Measurements from ENCODE around the gene FZD10.

The FZD10 gene

DNA sequence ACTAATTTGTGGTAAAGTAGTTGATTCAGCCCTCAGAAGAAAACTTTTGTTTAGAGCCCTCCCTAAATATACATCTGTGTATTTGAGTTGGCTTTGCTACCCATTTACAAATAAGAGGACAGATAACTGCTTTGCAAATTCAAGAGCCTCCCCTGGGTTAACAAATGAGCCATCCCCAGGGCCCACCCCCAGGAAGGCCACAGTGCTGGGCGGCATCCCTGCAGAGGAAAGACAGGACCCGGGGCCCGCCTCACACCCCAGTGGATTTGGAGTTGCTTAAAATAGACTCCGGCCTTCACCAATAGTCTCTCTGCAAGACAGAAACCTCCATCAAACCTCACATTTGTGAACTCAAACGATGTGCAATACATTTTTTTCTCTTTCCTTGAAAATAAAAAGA lies 2.7 kb downstream of the FZD10 start:
- H3K4me3 Mint-ChIP-seq: no peak overlapping the region
- ATAC-seq (replicated peaks) (no peak), DNase-seq (no peak)
- no peaks in the 10 kb centered on the region for H3K36me3 Mint-ChIP-seq (ENCODE audit: insufficient read depth)
- peaks cover 11 to 36% of the 10 kb centered on the region in 2 donors for H3K27me3 Mint-ChIP-seq
- no peak overlapping the region for H3K27ac Mint-ChIP-seq
- H3K9me3 Mint-ChIP-seq: no peaks in the 10 kb centered on the region
- H3K4me1 Mint-ChIP-seq (ENCODE audit: low read depth in 2 of 2): no peaks in the 10 kb centered on the region

GRCh38 chr12:130166306-130166705 lies 4.0 kb downstream of the FZD10 start:
- Mint-ChIP-seq H3K27ac (no peak overlapping the region), H3K27me3 (peaks cover 11 to 42% of the 10 kb centered on the region in 2 donors), H3K4me1 (ENCODE audit: low read depth in 2 of 2) (no peaks in the 10 kb centered on the region), H3K9me3 (no peaks in the 10 kb centered on the region), H3K36me3 (ENCODE audit: insufficient read depth) (no peaks in the 10 kb centered on the region), H3K4me3 (no peak overlapping the region)
- DNase-seq (no peak), ATAC-seq (replicated peaks) (no peak)

DNA sequence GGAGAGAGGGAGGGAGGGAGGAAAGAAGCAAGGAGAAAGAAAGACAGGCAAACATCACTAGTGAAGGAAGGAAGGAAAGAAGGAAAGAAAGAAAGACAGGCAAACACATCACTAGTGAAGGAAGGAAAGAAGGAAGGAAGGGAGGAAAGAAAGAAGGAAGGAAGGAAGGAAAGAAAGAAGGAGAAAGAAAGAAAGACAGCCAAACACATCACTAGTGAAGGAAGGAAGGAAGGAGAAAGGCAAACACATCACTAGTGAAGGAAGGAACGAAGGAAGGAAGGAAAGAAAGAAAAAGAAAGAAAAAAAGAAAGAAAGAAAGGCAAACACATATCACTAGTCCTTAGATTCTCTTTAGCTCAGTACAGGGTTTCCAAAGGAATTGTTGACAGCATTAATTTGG lies 5.3 kb downstream of the FZD10 start:
- Mint-ChIP-seq H3K36me3 (ENCODE audit: insufficient read depth) (no peaks in the 10 kb centered on the region), H3K27ac (no peak overlapping the region), H3K9me3 (no peaks in the 10 kb centered on the region), H3K4me1 (ENCODE audit: low read depth in 2 of 2) (no peaks in the 10 kb centered on the region), H3K4me3 (no peak overlapping the region), H3K27me3 (peaks cover 11 to 42% of the 10 kb centered on the region in 2 donors)
- DNase-seq: no peak
- ATAC-seq (replicated peaks): no peak

- Mint-ChIP-seq H3K4me1 (ENCODE audit: low read depth in 2 of 2) (no peaks in the 10 kb centered on the region), H3K4me3 (no peak overlapping the region), H3K9me3 (no peaks in the 10 kb centered on the region), H3K27ac (no peak overlapping the region), H3K27me3 (peaks cover 0 to 26% of the 10 kb centered on the region in 2 donors), H3K36me3 (ENCODE audit: insufficient read depth) (no peaks in the 10 kb centered on the region)
- ATAC-seq (replicated peaks) (no peak), DNase-seq (no peak)
Observed at GRCh38 chr12:130169256-130169655, 7.0 kb downstream of the FZD10 start.

GRCh38 chr12:130169924-130170323 lies 7.7 kb downstream of the FZD10 start:
- ATAC-seq (replicated peaks) (no peak), DNase-seq (no peak)
- Mint-ChIP-seq H3K9me3 (no peaks in the 10 kb centered on the region), H3K27ac (no peak overlapping the region), H3K27me3 (peaks cover 0 to 19% of the 10 kb centered on the region in 2 donors), H3K4me3 (no peak overlapping the region), H3K4me1 (ENCODE audit: low read depth in 2 of 2) (no peaks in the 10 kb centered on the region), H3K36me3 (ENCODE audit: insufficient read depth) (no peaks in the 10 kb centered on the region)

DNA sequence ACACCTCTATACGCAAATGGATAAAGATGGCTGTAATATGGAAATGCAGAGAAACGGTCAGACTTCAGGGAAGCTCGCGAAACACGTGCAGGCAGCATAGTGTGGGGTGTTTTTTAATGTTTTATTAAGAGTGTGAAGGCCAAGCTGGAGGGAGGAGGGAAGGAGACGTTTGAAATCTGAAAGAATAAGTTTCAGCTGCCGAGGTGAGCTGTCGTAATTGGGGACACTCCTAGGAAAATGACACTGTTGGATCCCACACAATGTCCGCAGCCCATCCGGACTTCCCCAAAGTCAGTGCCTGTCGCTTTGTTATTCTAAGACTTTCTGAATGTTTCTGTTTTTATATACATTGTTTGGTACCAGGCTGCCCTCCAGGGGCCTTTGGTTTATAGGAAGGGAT lies 8.3 kb downstream of the FZD10 start:
- DNase-seq: no peak
- Mint-ChIP-seq H3K36me3 (ENCODE audit: insufficient read depth) (no peaks in the 10 kb centered on the region), H3K9me3 (no peaks in the 10 kb centered on the region), H3K4me1 (ENCODE audit: low read depth in 2 of 2) (no peaks in the 10 kb centered on the region), H3K27ac (no peak overlapping the region), H3K4me3 (no peak overlapping the region), H3K27me3 (peaks cover 0 to 12% of the 10 kb centered on the region in 2 donors)
- no peak for ATAC-seq (replicated peaks)

- no peak for DNase-seq
- Mint-ChIP-seq H3K4me1 (ENCODE audit: low read depth in 2 of 2) (no peaks in the 10 kb centered on the region), H3K27ac (no peak overlapping the region), H3K9me3 (peaks cover 5 to 8% of the 10 kb centered on the region in 2 donors), H3K4me3 (no peak overlapping the region), H3K36me3 (ENCODE audit: insufficient read depth) (no peaks in the 10 kb centered on the region), H3K27me3 (no peaks in the 10 kb centered on the region)
- ATAC-seq (replicated peaks): no peak
Observed at GRCh38 chr12:130177635-130178242, 15.5 kb downstream of the FZD10 start.

DNA sequence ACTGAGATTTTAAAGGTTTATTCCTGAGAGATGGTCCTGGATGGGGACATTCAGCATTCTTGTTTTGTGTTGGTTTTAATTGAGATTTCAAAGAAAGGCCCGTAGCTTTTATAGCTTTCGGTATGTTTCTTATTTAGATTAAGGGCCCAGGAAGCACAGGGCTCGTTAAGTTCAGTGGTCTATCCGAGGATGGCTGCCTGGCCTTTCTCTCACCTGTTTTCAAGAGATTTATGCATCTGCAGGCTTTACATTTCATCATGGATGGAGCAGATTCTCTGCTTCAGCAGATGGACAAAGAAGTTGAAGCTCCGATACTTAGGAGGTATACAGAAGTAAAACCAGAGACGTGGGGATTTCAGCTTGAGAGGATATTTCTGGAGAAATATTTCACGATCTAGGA lies 16.0 kb downstream of the FZD10 start:
- H3K4me3 Mint-ChIP-seq: no peak overlapping the region
- H3K27me3 Mint-ChIP-seq: no peaks in the 10 kb centered on the region
- ATAC-seq (replicated peaks) (no peak), DNase-seq (no peak)
- no peak overlapping the region for H3K27ac Mint-ChIP-seq
- no peaks in the 10 kb centered on the region for H3K36me3 Mint-ChIP-seq (ENCODE audit: insufficient read depth)
- H3K9me3 Mint-ChIP-seq: peaks cover 7 to 12% of the 10 kb centered on the region in 2 donors
- H3K4me1 Mint-ChIP-seq (ENCODE audit: low read depth in 2 of 2): no peaks in the 10 kb centered on the region

- no peaks in the 10 kb centered on the region for H3K27me3 Mint-ChIP-seq
Observed at GRCh38 chr12:130179191-130179590, 16.9 kb downstream of the FZD10 start.

GRCh38 chr12:130179621-130180020 lies 17.4 kb downstream of the FZD10 start:
- H3K4me1 Mint-ChIP-seq (ENCODE audit: low read depth in 2 of 2): no peaks in the 10 kb centered on the region
- H3K27me3 Mint-ChIP-seq: no peaks in the 10 kb centered on the region
- ATAC-seq (replicated peaks) (no peak), DNase-seq (no peak)
- H3K4me3 Mint-ChIP-seq: no peak overlapping the region
- peaks cover 7 to 12% of the 10 kb centered on the region in 2 donors for H3K9me3 Mint-ChIP-seq
- no peak overlapping the region for H3K27ac Mint-ChIP-seq
- no peaks in the 10 kb centered on the region for H3K36me3 Mint-ChIP-seq (ENCODE audit: insufficient read depth)

More at GRCh38 chr12:130179191-130179590, 16.9 kb downstream of the FZD10 start:
- Mint-ChIP-seq H3K4me3 (no peak overlapping the region), H3K27ac (no peak overlapping the region), H3K4me1 (ENCODE audit: low read depth in 2 of 2) (no peaks in the 10 kb centered on the region), H3K36me3 (ENCODE audit: insufficient read depth) (no peaks in the 10 kb centered on the region), H3K9me3 (peaks cover 7 to 12% of the 10 kb centered on the region in 2 donors)
- ATAC-seq (replicated peaks) (no peak), DNase-seq (no peak)

DNA sequence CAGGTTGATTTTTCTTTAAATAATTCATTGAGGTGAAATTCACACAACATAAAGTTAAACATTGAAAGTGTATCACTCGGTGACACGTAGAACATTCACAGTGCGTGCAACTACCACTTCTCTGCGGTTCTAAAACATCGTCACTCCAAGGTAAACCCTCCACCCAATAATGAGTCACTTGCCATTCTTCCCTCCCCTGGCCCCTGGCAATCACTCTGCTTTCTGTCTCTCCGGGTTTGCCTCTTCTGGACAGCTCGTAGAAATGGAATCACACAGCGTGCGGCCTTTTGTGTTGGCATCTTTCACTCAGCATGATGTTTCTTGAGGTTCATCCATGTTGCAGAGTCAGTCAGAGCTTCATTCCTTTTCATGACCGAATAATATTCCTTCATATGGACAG lies 18.9 kb downstream of the FZD10 start:
- ATAC-seq (replicated peaks): no peak
- no peak for DNase-seq
- peaks cover 7 to 12% of the 10 kb centered on the region in 2 donors for H3K9me3 Mint-ChIP-seq
- no peaks in the 10 kb centered on the region for H3K4me1 Mint-ChIP-seq (ENCODE audit: low read depth in 2 of 2)
- H3K27me3 Mint-ChIP-seq: no peaks in the 10 kb centered on the region
- H3K4me3 Mint-ChIP-seq: no peak overlapping the region
- no peaks in the 10 kb centered on the region for H3K36me3 Mint-ChIP-seq (ENCODE audit: insufficient read depth)
- no peak overlapping the region for H3K27ac Mint-ChIP-seq

DNA sequence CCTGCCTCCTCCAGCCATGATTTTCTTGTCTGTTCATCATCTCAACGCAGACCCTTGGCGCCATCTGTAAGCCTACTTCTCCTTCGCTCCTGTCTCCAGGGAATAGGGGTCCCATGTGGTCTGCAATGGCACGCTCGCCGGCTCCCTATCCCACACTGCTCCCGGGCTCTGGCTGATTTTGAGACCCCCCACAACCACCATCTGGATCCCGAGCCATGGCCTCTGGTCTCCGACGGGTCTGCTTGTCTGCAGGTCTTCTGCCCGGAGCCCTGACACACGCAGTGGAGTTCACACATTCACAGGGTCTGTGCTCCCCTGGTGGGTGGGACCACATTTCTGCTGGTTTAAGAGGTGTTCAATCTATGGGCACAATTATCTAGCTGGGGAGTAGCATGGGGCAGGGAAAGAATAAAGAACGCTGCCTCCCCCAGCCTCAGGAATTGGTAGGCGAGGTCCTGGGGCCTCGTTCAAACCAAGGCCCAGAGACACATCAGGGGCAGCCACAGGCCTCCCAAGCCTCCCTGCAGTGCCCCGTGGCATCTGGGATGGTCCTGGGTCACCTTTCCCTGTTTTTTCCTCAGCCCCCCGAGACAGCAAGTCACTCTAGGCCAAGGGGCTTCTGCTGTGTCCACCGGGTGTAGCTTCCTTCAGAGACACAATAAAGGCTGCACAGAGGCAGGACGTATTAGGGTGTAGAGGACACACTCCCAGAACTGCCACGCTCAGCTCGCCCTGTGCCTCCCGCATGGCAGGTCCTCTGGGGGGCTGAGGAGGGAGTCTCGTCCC lies 21.5 kb downstream of the FZD10 start:
- ATAC-seq (replicated peaks): no peak
- no peaks in the 10 kb centered on the region for H3K36me3 Mint-ChIP-seq (ENCODE audit: insufficient read depth)

DNA sequence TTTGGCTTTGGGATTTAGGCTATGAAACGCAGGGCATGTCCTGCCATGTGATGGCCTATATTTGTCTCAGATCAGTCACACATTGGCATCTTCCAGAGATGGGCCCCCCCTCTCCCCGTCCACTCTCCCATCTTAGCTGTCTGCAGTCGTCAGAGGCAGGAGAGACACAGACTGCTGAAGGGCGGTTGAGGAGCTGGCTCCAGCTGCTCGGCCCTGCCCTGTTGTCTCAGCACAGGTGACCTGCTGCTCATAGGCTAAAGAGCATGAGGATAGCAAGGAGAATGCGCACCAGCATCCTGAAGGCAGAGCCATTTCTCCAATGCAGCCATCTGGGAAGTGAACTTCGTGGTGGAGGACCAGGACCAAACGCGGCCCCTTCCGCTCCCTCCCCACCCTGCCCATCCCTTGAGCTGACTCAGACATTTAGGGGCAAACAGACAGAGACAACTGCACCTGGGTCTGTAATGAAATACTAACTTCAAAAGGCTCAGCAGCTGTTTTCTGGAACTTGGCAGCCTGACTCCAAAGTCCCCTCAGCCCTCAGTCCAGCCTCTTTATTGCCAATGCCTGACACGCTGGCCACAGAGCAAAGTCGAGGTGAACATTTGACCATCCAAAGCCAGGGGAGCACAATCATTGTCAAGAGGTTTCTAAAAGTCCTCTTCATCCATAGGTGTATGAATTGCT lies 22.3 kb downstream of the FZD10 start:
- ATAC-seq (replicated peaks) (no peak), DNase-seq (no peak)
- no peaks in the 10 kb centered on the region for H3K4me1 Mint-ChIP-seq (ENCODE audit: low read depth in 2 of 2)
- H3K9me3 Mint-ChIP-seq: peaks cover 4 to 12% of the 10 kb centered on the region in 2 donors
- H3K4me3 Mint-ChIP-seq: no peak overlapping the region
- H3K27me3 Mint-ChIP-seq: no peaks in the 10 kb centered on the region
- H3K27ac Mint-ChIP-seq: no peak overlapping the region
- no peaks in the 10 kb centered on the region for H3K36me3 Mint-ChIP-seq (ENCODE audit: insufficient read depth)

More for the DNA sequence above, 21.5 kb downstream of the FZD10 start:
- H3K27ac Mint-ChIP-seq: no peak overlapping the region
- no peaks in the 10 kb centered on the region for H3K27me3 Mint-ChIP-seq
- H3K4me1 Mint-ChIP-seq (ENCODE audit: low read depth in 2 of 2): no peaks in the 10 kb centered on the region
- H3K4me3 Mint-ChIP-seq: no peak overlapping the region
- DNase-seq: no peak
- peaks cover 4 to 12% of the 10 kb centered on the region in 2 donors for H3K9me3 Mint-ChIP-seq

All from effector memory CD8-positive, alpha-beta T cell (primary cell).